PC-9 (cell line): Measurements from ENCODE around the gene DEAF1.

Experiments used
- EZH2 ChIP-seq: fragments of 200-600 bp; sonication (generic); IDR thresholded peaks from 2 replicates; pipeline ENCODE4 v1.8.0; 2017; ENCODE audit warnings: antibody characterized with exemption, low read depth
- TF ChIP-seq, protein P1 (sequence below): fragments of 200-600 bp; sonication (generic); conservative IDR thresholded peaks from 2 replicates; pipeline ENCODE4 v1.6.1; 2017; ENCODE audit warnings: mixed run types, antibody characterized with exemption, mild to moderate bottlenecking, moderate library complexity

DNA sequence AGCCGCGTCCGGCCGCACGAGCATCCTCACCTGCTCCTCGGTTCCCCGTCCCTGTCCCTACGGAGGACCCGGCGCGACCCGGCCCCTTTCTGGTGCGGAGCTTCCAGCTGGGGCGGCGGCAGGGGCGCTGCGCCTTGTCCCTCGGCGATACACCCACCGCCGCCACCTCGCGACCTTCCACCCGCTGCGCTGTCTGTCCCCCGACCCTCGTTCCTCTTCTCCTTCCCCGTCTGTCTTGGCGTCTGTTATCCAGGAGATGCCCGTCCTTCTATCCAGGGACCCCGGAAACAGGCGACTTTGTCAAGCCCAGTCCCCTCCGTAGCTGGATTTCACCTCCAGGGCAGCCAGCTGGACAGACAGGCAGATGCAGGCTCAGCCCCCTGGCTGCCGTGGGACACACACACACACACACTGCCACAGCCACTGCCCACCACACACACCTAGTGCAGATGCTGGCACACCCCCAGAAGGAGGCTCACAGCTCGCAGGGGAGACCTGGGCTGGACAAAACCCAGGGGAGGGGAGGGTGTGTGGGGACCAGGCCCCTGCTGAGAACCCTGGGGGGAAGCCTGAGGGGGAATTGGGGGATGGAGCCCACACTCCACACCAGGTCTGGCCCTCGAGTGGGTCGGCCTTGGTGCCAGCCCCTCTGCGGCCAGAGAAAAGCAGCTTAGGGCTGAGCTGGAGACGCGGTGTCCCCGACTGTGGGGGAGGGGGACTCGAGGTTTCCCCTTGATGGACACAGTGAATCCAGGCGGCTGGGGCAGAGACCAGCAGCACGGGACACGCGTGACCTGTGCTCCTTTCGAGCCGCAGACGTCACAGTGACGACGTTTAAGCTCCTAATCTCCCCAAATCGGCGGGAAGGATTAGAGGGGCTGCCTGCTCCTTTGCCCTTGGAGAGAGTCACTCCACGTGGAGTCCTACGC, 57.2 kb downstream of the DEAF1 start:
- no peak for TF ChIP-seq EZH2
- TF ChIP-seq, protein P1, sequence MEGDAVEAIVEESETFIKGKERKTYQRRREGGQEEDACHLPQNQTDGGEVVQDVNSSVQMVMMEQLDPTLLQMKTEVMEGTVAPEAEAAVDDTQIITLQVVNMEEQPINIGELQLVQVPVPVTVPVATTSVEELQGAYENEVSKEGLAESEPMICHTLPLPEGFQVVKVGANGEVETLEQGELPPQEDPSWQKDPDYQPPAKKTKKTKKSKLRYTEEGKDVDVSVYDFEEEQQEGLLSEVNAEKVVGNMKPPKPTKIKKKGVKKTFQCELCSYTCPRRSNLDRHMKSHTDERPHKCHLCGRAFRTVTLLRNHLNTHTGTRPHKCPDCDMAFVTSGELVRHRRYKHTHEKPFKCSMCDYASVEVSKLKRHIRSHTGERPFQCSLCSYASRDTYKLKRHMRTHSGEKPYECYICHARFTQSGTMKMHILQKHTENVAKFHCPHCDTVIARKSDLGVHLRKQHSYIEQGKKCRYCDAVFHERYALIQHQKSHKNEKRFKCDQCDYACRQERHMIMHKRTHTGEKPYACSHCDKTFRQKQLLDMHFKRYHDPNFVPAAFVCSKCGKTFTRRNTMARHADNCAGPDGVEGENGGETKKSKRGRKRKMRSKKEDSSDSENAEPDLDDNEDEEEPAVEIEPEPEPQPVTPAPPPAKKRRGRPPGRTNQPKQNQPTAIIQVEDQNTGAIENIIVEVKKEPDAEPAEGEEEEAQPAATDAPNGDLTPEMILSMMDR, result no peak
